GM12872 (cell line): ENCODE measurements around the gene TSPAN18.

Experiments
- CTCF ChIP-seq: IDR thresholded peaks from 3 replicates; pipeline ENCODE4 v1.5.1; 2011; ENCODE audit warnings: low read depth, mild to moderate bottlenecking, low read length, moderate library complexity; ENCODE audit not compliant: insufficient read depth

TSPAN18 gene

GRCh38 chr11:44726283-44727113, at the start of gene TSPAN18:
TSPAN18 (plus strand) TSS chr11:44726962; CDS start chr11:44906417, 179,455 bp downstream.
- no peak for TF ChIP-seq CTCF

- TF ChIP-seq CTCF = no peak
These were observed 45.7 kb upstream of the TSPAN18 start for GRCh38 chr11:44680982-44681597.

GRCh38 chr11:44681698-44682097, 45.1 kb upstream of the TSPAN18 start:
- TF ChIP-seq CTCF = no peak

- no peak for TF ChIP-seq CTCF
These were observed 41.9 kb upstream of the TSPAN18 start for GRCh38 chr11:44684859-44685281.

GRCh38 chr11:44687388-44687787, 39.4 kb upstream of the TSPAN18 start:
- TF ChIP-seq CTCF = no peak

GRCh38 chr11:44689265-44689664, 37.5 kb upstream of the TSPAN18 start:
- TF ChIP-seq CTCF = no peak

- no peak for TF ChIP-seq CTCF
These were observed 36.1 kb upstream of the TSPAN18 start for GRCh38 chr11:44690651-44691050.
